Psoas muscle (tissue), 8 donors: ENCODE measurements around the gene GSTO2. TPM values are rescaled to one million over a fixed set of nuclear protein-coding genes. Genes with fewer than 3 reads are reported as not detected.
"Not testable (repeated sequence)": the region's sequence is repeated elsewhere in the genome, so short reads cannot be mapped to it uniquely, and the experiment has no call there.

Source experiments
- ATAC-seq, 4 donors: fragments of 200-7000 bp; cut with Tn5 transposase; one replicate each; pipeline ENCODE4 v1.9.1; 2020; ENCODE audit warnings: moderate library complexity in 3 of 4, mild to moderate bottlenecking in 2 of 4
- DNase-seq, 2 donors: peaks; one replicate each; pipeline ENCODE4 v3.0.0-alpha.2; 2020
- H3K27ac ChIP-seq: fragments of 200-600 bp; one replicate; pipeline ENCODE4 v1.8.0; 2022
- H3K27me3 ChIP-seq, 3 donors: fragments of 200-600 bp in 1 of 3; one replicate each; pipeline versions ENCODE4 v1.6.1 to v1.8.0; 2013 to 2022; ENCODE audit warnings: low read length in 2 of 3, mild to moderate bottlenecking in 2 of 3, moderate library complexity in 1 of 3; ENCODE audit not compliant: insufficient read depth in 3 of 3
- H3K36me3 ChIP-seq, 2 donors: fragments of 200-600 bp in 1 of 2; one replicate each; pipeline versions ENCODE4 v1.6.1 to v1.8.0; 2013 to 2022; ENCODE audit warnings: low read depth in 1 of 2, mild to moderate bottlenecking in 1 of 2, moderate library complexity in 1 of 2; ENCODE audit not compliant: insufficient read depth in 1 of 2
- H3K4me1 ChIP-seq: fragments of 200-600 bp; one replicate; pipeline ENCODE4 v1.8.0; 2022
- H3K4me3 ChIP-seq: fragments of 200-600 bp; one replicate; pipeline ENCODE4 v1.8.0; 2022; ENCODE audit warnings: mild to moderate bottlenecking
- H3K9me3 ChIP-seq: fragments of 200-600 bp; one replicate; pipeline ENCODE4 v1.8.0; 2022
- CTCF ChIP-seq: fragments of 200-600 bp; IDR thresholded peaks from one replicate; pipeline ENCODE4 v1.8.0; 2022; ENCODE audit warnings: antibody characterized with exemption
- WGBS, 3 donors: extraction: QIAGEN DNeasy Blood & Tissue Kit; methylation state at CpG; one replicate each; pipeline versions ENCODE4 v1.1.6 to v1.1.7; 2013; 5-methylcytosine and 5-hydroxymethylcytosine counted together
- intact Hi-C, 2 donors: fragments of 100-400 bp; cut with DNase I; formaldehyde crosslinking; loops; one replicate each; pipeline versions ENCODE4 v1.11.0 to v1.14.2; 2022
- polyA plus RNA-seq, 3 donors: library from polyadenylated mRNA; stranded (reverse); fragments of 200-250 nt; gene quantifications; one replicate each; pipeline ENCODE4 v1.2.3, GENCODE V29; 2013
- total RNA-seq, 4 donors: library from RNA; stranded (reverse); fragmentation: NEBNext Ultra II Directional in 2 of 4; extraction: Animal tissue kit (Norgen Biotek cat#: 25700) in 2 of 4; gene quantifications; one replicate each; pipeline versions ENCODE4 v1.2.1 to v1.2.4, GENCODE V29; 2021 to 2023
- donor health status: healthy with polysubstance abuse.
- donor health status: DM: no; HTN: no; CAD: no; lungs with moderate emphysema.
- donor health status: Bipolar disorder and iron deficiency.
- donor health status: healthy.
- donor health status: DM: yes; HTN: yes; CAD: no.
- donor health status: DM: no; HTN: no; CAD: no.
- donor health status: DM: no; HTN: no; CAD: no.
- donor health status: DM: yes; HTN: yes; CAD: no.

GSTO2 gene
- total and polyA plus RNA-seq, 7 donors: 0.23 to 4.6 (median 1.4) TPM

GRCh38 chr10:104235801-104236200 lies 33.2 kb upstream of the GSTO2 start:
- H3K4me1 ChIP-seq: peaks cover 7% of the 10 kb centered on the region
- TF ChIP-seq CTCF: no peak
- no peak for DNase-seq
- no peaks in the 10 kb centered on the region for H3K36me3 ChIP-seq
- no peaks in the 10 kb centered on the region for H3K9me3 ChIP-seq
- no peak overlapping the region for H3K27ac ChIP-seq
- intact Hi-C loops: no loop called here
- WGBS, 3 donors: 70 to 75% (median 72%) methylated on average over 3 of the region's 3 CpGs
- no peaks in the 10 kb centered on the region for H3K27me3 ChIP-seq
- ATAC-seq: no peak
- no peak overlapping the region for H3K4me3 ChIP-seq

- Histone ChIP-seq H3K27ac (no peak overlapping the region), H3K4me1 (no peaks in the 10 kb centered on the region), H3K27me3 (no peaks in the 10 kb centered on the region), H3K9me3 (no peaks in the 10 kb centered on the region), H3K4me3 (no peak overlapping the region), H3K36me3 (no peaks in the 10 kb centered on the region)
- ATAC-seq: no peak
- no peak for DNase-seq
- WGBS, 3 donors: 67 to 76% (median 73%) methylated on average over 2 of the region's 2 CpGs
- intact Hi-C loops: no loop called here
- TF ChIP-seq CTCF: no peak
Measured at GRCh38 chr10:104240078-104240477, 28.9 kb upstream of the GSTO2 start.

GRCh38 chr10:104242545-104242944 lies 26.4 kb upstream of the GSTO2 start:
- intact Hi-C loops: no loop called here

GRCh38 chr10:104243009-104243408 lies 26.0 kb upstream of the GSTO2 start:
- ATAC-seq, DNase-seq, H3K4me1 ChIP-seq, H3K4me3 ChIP-seq, H3K27ac ChIP-seq, H3K27me3 ChIP-seq, H3K9me3 ChIP-seq, intact Hi-C loops, H3K36me3 ChIP-seq: not testable (repeated sequence)
- 81 to 93% (median 82%) methylated on average over 3 of the region's 3 CpGs for WGBS, 3 donors

More at GRCh38 chr10:104242545-104242944, 26.4 kb upstream of the GSTO2 start:
- H3K9me3 ChIP-seq: no peaks in the 10 kb centered on the region
- no peaks in the 10 kb centered on the region for H3K4me1 ChIP-seq
- DNase-seq (no peak), ATAC-seq (no peak)
- H3K36me3 ChIP-seq: no peaks in the 10 kb centered on the region
- TF ChIP-seq CTCF: no peak
- no peak overlapping the region for H3K27ac ChIP-seq
- no peaks in the 10 kb centered on the region for H3K27me3 ChIP-seq
- no peak overlapping the region for H3K4me3 ChIP-seq

- intact Hi-C loops: no loop called here
- TF ChIP-seq CTCF: no peak
- DNase-seq: no peak
- H3K9me3 ChIP-seq: no peaks in the 10 kb centered on the region
- no peak for ATAC-seq
- H3K4me3 ChIP-seq: no peak overlapping the region
- no peaks in the 10 kb centered on the region for H3K36me3 ChIP-seq
- 82 to 83% (median 83%) methylated on average over 4 to 5 of the region's 5 CpGs for WGBS, 3 donors
- no peaks in the 10 kb centered on the region for H3K4me1 ChIP-seq
- H3K27ac ChIP-seq: no peak overlapping the region
- no peaks in the 10 kb centered on the region for H3K27me3 ChIP-seq
Measured at GRCh38 chr10:104243512-104243911, 25.5 kb upstream of the GSTO2 start.
